Cardiac muscle cell (in vitro differentiated cells and primary cell): ENCODE data around the gene CNTN2. TPM values are rescaled to one million over a fixed set of nuclear protein-coding genes. Genes with fewer than 3 reads are reported as not detected.
A peak's percentile ranks its signal among the peaks of the same experiment; 100 is the strongest.

Experiments
- DNase-seq, 2 donors: peaks; one replicate each; pipeline versions ENCODE4 v3.0.0 to v3.0.0-alpha.2; 2010 to 2017; ENCODE audit warnings: low read depth in 1 of 2, low spot score in 1 of 2
- H3K27ac ChIP-seq: fragments of 200-600 bp; sonication (generic); 2 replicates; pipeline ENCODE4 v1.5.1; 2016
- H3K27me3 ChIP-seq: fragments of 200-600 bp; sonication (generic); 2 replicates; pipeline ENCODE4 v1.6.0; 2016; ENCODE audit warnings: control low read depth
- H3K36me3 ChIP-seq: fragments of 200-600 bp; sonication (generic); 2 replicates; pipeline ENCODE4 v1.5.1; 2016; ENCODE audit warnings: control low read depth
- H3K4me1 ChIP-seq: fragments of 200-600 bp; sonication (generic); 2 replicates; pipeline ENCODE4 v1.8.1; 2017; ENCODE audit warnings: low read depth, mild to moderate bottlenecking, mixed run types
- H3K4me3 ChIP-seq: fragments of 200-600 bp; sonication (generic); 2 replicates; pipeline ENCODE4 v1.5.1; 2016; ENCODE audit warnings: mild to moderate bottlenecking
- H3K9me3 ChIP-seq: fragments of 200-600 bp; sonication (generic); 2 replicates; pipeline ENCODE4 v1.5.1; 2017; ENCODE audit warnings: low read depth, mild to moderate bottlenecking, control low read depth
- CTCF ChIP-seq: IDR thresholded peaks from 2 replicates; pipeline ENCODE4 v1.5.1; 2012; ENCODE audit warnings: low read depth, mild to moderate bottlenecking, low read length
- polyA plus RNA-seq: library from polyadenylated mRNA; unstranded; fragments of >200 nt; fragmentation: Nextera tagmentation; extraction: Ambion mirVana; gene quantifications from 2 replicates; pipeline ENCODE4 v1.2.1, GENCODE V29; 2016
- total RNA-seq: library from RNA; depleted of rRNA; stranded (reverse); fragments of >200 nt; gene quantifications from 2 replicates; pipeline ENCODE4 v1.2.3, GENCODE V29; 2016

Gene CNTN2
- total and polyA plus RNA-seq, 2 experiments from 2014 or later: not detected

GRCh38 chr1:205060746-205061145 lies 17.7 kb downstream of the CNTN2 start:
- H3K27ac ChIP-seq: no peak overlapping the region
- H3K4me1 ChIP-seq: no peaks in the 10 kb centered on the region
- H3K9me3 ChIP-seq: no peaks in the 10 kb centered on the region
- H3K27me3 ChIP-seq: peaks cover 6% of the 10 kb centered on the region
- DNase-seq: no peak
- no peak overlapping the region for H3K4me3 ChIP-seq
- H3K36me3 ChIP-seq: no peaks in the 10 kb centered on the region
- no peak for TF ChIP-seq CTCF

- Histone ChIP-seq H3K27me3 (peaks cover 6% of the 10 kb centered on the region), H3K4me3 (no peak overlapping the region), H3K9me3 (no peaks in the 10 kb centered on the region), H3K27ac (no peak overlapping the region), H3K4me1 (no peaks in the 10 kb centered on the region), H3K36me3 (no peaks in the 10 kb centered on the region)
- DNase-seq: no peak
- TF ChIP-seq CTCF: no peak
Observed at GRCh38 chr1:205061227-205061626, 18.2 kb downstream of the CNTN2 start.

GRCh38 chr1:205061665-205062069 lies 18.7 kb downstream of the CNTN2 start:
- Histone ChIP-seq H3K36me3 (no peaks in the 10 kb centered on the region), H3K9me3 (no peaks in the 10 kb centered on the region), H3K4me3 (no peak overlapping the region), H3K4me1 (no peaks in the 10 kb centered on the region), H3K27ac (no peak overlapping the region), H3K27me3 (peaks cover 6% of the 10 kb centered on the region)
- DNase-seq: peak; percentile 77 to 81
- peak; percentile 97 for TF ChIP-seq CTCF

GRCh38 chr1:205062319-205062718 lies 19.3 kb downstream of the CNTN2 start:
- no peak overlapping the region for H3K4me3 ChIP-seq
- no peak for TF ChIP-seq CTCF
- H3K4me1 ChIP-seq: no peaks in the 10 kb centered on the region
- peaks cover 6% of the 10 kb centered on the region for H3K27me3 ChIP-seq
- no peak for DNase-seq
- no peaks in the 10 kb centered on the region for H3K9me3 ChIP-seq
- no peak overlapping the region for H3K27ac ChIP-seq
- H3K36me3 ChIP-seq: no peaks in the 10 kb centered on the region

- peaks cover 6% of the 10 kb centered on the region for H3K27me3 ChIP-seq
- no peak overlapping the region for H3K4me3 ChIP-seq
- H3K36me3 ChIP-seq: no peaks in the 10 kb centered on the region
- H3K4me1 ChIP-seq: no peaks in the 10 kb centered on the region
- DNase-seq: no peak
- no peaks in the 10 kb centered on the region for H3K9me3 ChIP-seq
- TF ChIP-seq CTCF: no peak
- H3K27ac ChIP-seq: no peak overlapping the region
Observed at GRCh38 chr1:205062895-205063294, 19.9 kb downstream of the CNTN2 start.

GRCh38 chr1:205064301-205064700 lies 21.3 kb downstream of the CNTN2 start:
- Histone ChIP-seq H3K4me1 (no peaks in the 10 kb centered on the region), H3K27ac (no peak overlapping the region), H3K4me3 (no peak overlapping the region), H3K27me3 (no peaks in the 10 kb centered on the region), H3K9me3 (no peaks in the 10 kb centered on the region), H3K36me3 (no peaks in the 10 kb centered on the region)
- no peak for DNase-seq
- no peak for TF ChIP-seq CTCF
